Measurements from ENCODE around the gene NDUFV2.

Gene NDUFV2

GRCh38 chr18:9102508-9103375 is at the start of gene NDUFV2:
TSS of gene NDUFV2 (plus strand) at chr18:9102699. CDS start at chr18:9102744, 45 bp downstream.
- H3K4me3 ChIP-seq (ENCODE audit: low read depth, low read length) = peak within 1 kb of the TSS; percentile 75
- DNase-seq (ENCODE audit: low read depth) = peak; percentile 88

GRCh38 chr18:9053814-9054213 is 48.7 kb upstream of the NDUFV2 start:
- DNase-seq (ENCODE audit: low read depth) = no peak
- no peak overlapping the region for H3K4me3 ChIP-seq (ENCODE audit: low read depth, low read length)

GRCh38 chr18:9055185-9055584 is 47.3 kb upstream of the NDUFV2 start:
- no peak overlapping the region for H3K4me3 ChIP-seq (ENCODE audit: low read depth, low read length)
- peak; percentile 60 for DNase-seq (ENCODE audit: low read depth)

- DNase-seq (ENCODE audit: low read depth) = no peak
- H3K4me3 ChIP-seq (ENCODE audit: low read depth, low read length) = no peak overlapping the region
Measured at GRCh38 chr18:9055626-9056025, 46.9 kb upstream of the NDUFV2 start.

- DNase-seq (ENCODE audit: low read depth) = no peak
- H3K4me3 ChIP-seq (ENCODE audit: low read depth, low read length) = no peak overlapping the region
Measured at GRCh38 chr18:9057646-9058045, 44.9 kb upstream of the NDUFV2 start.

- H3K4me3 ChIP-seq (ENCODE audit: low read depth, low read length) = no peak overlapping the region
- DNase-seq (ENCODE audit: low read depth) = no peak
Measured at GRCh38 chr18:9058406-9058805, 44.1 kb upstream of the NDUFV2 start.

- no peak overlapping the region for H3K4me3 ChIP-seq (ENCODE audit: low read depth, low read length)
- DNase-seq (ENCODE audit: low read depth) = no peak
Measured at GRCh38 chr18:9062418-9062751, 40.1 kb upstream of the NDUFV2 start.

GRCh38 chr18:9065864-9066263 is 36.6 kb upstream of the NDUFV2 start:
- H3K4me3 ChIP-seq (ENCODE audit: low read depth, low read length) = no peak overlapping the region
- DNase-seq (ENCODE audit: low read depth) = no peak

- no peak overlapping the region for H3K4me3 ChIP-seq (ENCODE audit: low read depth, low read length)
- DNase-seq (ENCODE audit: low read depth) = no peak
Measured at GRCh38 chr18:9066358-9066757, 36.1 kb upstream of the NDUFV2 start.

- DNase-seq (ENCODE audit: low read depth) = no peak
- H3K4me3 ChIP-seq (ENCODE audit: low read depth, low read length) = no peak overlapping the region
Measured at GRCh38 chr18:9066817-9067306, 35.6 kb upstream of the NDUFV2 start.

- no peak for DNase-seq (ENCODE audit: low read depth)
- no peak overlapping the region for H3K4me3 ChIP-seq (ENCODE audit: low read depth, low read length)
Measured at GRCh38 chr18:9067823-9068222, 34.7 kb upstream of the NDUFV2 start.

- no peak for DNase-seq (ENCODE audit: low read depth)
- H3K4me3 ChIP-seq (ENCODE audit: low read depth, low read length) = no peak overlapping the region
Measured at GRCh38 chr18:9068346-9068745, 34.2 kb upstream of the NDUFV2 start.

- no peak overlapping the region for H3K4me3 ChIP-seq (ENCODE audit: low read depth, low read length)
- DNase-seq (ENCODE audit: low read depth) = no peak
Measured at GRCh38 chr18:9069601-9070000, 32.9 kb upstream of the NDUFV2 start.

- no peak overlapping the region for H3K4me3 ChIP-seq (ENCODE audit: low read depth, low read length)
- no peak for DNase-seq (ENCODE audit: low read depth)
Measured at GRCh38 chr18:9070212-9070611, 32.3 kb upstream of the NDUFV2 start.

GRCh38 chr18:9079818-9080528 is 22.5 kb upstream of the NDUFV2 start:
- no peak for DNase-seq (ENCODE audit: low read depth)
- H3K4me3 ChIP-seq (ENCODE audit: low read depth, low read length) = no peak overlapping the region

- no peak for DNase-seq (ENCODE audit: low read depth)
- H3K4me3 ChIP-seq (ENCODE audit: low read depth, low read length) = no peak overlapping the region
Measured at GRCh38 chr18:9081940-9082339, 20.6 kb upstream of the NDUFV2 start.

GRCh38 chr18:9082711-9083510 is 19.6 kb upstream of the NDUFV2 start:
- DNase-seq (ENCODE audit: low read depth) = no peak
- no peak overlapping the region for H3K4me3 ChIP-seq (ENCODE audit: low read depth, low read length)

- no peak overlapping the region for H3K4me3 ChIP-seq (ENCODE audit: low read depth, low read length)
- DNase-seq (ENCODE audit: low read depth) = no peak
Measured at GRCh38 chr18:9086015-9086414, 16.5 kb upstream of the NDUFV2 start.

GRCh38 chr18:9086624-9087023 is 15.9 kb upstream of the NDUFV2 start:
- H3K4me3 ChIP-seq (ENCODE audit: low read depth, low read length) = no peak overlapping the region
- DNase-seq (ENCODE audit: low read depth) = no peak

GRCh38 chr18:9087144-9087543 is 15.4 kb upstream of the NDUFV2 start:
- H3K4me3 ChIP-seq (ENCODE audit: low read depth, low read length) = no peak overlapping the region
- DNase-seq (ENCODE audit: low read depth) = no peak
